ENCODE data around the gene STARD7.

DNA sequence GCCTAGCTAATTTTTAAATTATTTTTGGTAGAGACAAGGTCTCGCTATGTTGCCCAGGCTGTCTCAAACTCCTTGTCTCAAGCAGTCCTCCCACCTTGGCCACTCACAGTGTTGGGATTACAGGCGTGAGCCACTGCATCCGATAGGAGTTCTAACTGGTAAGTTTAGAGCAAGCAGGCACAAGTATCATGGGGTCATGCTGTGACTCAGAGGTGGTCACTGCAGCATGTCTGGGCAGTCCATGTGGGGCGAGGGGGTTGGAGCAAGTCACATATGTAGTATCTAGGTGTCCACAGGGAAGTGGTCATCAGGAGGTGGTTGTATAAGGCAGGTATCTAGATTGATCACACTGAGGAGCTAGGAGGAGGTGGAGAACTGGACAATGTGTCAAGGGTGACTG is 22.7 kb upstream of the STARD7 start:
- TF ChIP-seq POLR2AphosphoS5 (IDR thresholded peaks at IDR 0.05; ENCODE audit: low read depth, low read length), result no peak
- TF ChIP-seq POLR2A (IDR thresholded peaks at IDR 0.05; ENCODE audit: low read depth, low read length), result no peak
- no peak for TF ChIP-seq PAX5 (IDR thresholded peaks at IDR 0.05; ENCODE audit: insufficient read depth, low read length, severe bottlenecking)
- no peak for TF ChIP-seq TAF1 (IDR thresholded peaks at IDR 0.05; ENCODE audit: low read depth, low read length)
- no peak for TF ChIP-seq SPI1 (IDR thresholded peaks at IDR 0.05; ENCODE audit: low read depth, low read length)
- TF ChIP-seq POU2F2 (IDR thresholded peaks at IDR 0.05; ENCODE audit: low read depth, low read length), result no peak

Measured in GM12891 (cell line).